Caki2 (cell line): ENCODE measurements around the gene PMEPA1. TPM values are rescaled to one million over a fixed set of nuclear protein-coding genes. Genes with fewer than 3 reads are reported as not detected.
"Not testable (repeated sequence)": the region's sequence is repeated elsewhere in the genome, so short reads cannot be mapped to it uniquely, and the experiment has no call there.

Source experiments
- DNase-seq: peaks from one replicate; pipeline ENCODE4 v3.0.0-alpha.2; 2015; ENCODE audit warnings: low read depth
- in situ Hi-C: cut with HindIII; loops from 2 replicates; pipeline ENCODE4 v1.10.0; 2016; ENCODE audit warnings: low sequenced_read_pairs, low pct_unique_long_range_greater_than_20kb, mixed read lengths
- total RNA-seq: library from RNA; depleted of rRNA; stranded (reverse); fragments of >200 nt; shearing (Covaris generic); gene quantifications from 2 replicates; pipeline ENCODE4 v1.2.3, GENCODE V29; 2014; ENCODE audit warnings: low replicate concordance

PMEPA1 gene
- total RNA-seq, 1 experiment from 2014 or later = 68.1 TPM

DNA sequence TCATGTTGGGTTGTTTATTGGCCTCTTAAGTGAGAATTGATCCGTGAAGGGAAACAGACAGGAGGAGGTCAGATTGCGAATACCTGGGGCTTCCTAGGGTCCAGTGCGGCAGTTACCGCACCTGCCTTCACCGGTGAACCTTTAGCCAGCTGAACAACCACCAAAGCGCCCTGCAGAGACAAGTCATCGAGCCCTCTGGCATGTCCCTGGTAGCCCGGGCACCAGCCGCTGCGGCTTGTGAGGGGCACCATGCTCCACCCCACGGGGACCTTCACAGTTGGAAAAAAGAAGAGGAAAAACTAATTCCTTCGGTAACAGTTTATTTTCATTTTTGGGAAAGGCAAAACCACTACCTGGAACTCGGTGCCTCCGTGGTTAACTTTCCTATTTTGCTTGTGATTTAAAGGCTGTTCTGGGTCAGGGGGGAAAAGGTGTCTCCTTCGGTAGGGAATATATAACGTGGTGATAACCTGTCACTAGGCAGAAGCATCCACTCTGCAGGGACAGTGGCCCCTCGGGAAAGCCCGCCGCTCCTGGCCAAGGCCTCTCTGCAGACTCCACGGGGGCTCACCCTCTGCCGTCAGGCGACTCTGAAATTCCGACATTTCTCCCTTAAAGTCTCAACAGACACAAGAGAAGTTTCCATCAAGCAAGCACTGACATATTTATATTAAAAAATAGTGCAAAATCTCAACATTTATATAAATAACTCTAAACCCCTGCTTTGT, 58.9 kb downstream of the PMEPA1 start:
- in situ Hi-C loops = no loop called here
- DNase-seq = no peak

DNA sequence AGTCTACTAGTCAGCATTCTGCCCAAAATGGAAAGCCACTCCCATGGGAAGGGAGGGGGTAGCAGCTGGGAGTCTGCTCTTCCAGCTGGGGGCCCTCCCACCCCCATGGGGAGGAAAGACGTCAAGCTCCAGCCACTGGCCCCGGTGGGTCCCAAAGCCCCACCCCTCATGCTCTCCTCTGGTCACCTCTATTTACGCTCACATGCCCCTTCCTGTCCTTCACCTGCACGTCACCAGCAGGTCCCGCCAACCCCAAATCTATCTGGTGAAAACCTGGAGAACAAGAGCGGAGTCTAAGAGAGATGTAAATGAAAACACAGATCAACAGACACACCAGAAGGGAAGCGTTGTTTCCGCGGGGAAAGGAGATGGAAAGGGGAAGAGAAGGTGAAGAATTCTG, 59.5 kb downstream of the PMEPA1 start:
- no peak for DNase-seq
- in situ Hi-C loops = no loop called here

- DNase-seq = no peak
- in situ Hi-C loops = loop anchor here (25.0 kb wide), 1 partner anchor 538 kb away; no protein-coding TSS in a partner anchor
These were observed 60.2 kb downstream of the PMEPA1 start for GRCh38 chr20:57649617-57650015.

- in situ Hi-C loops = loop anchor here (25.0 kb wide), 1 partner anchor 538 kb away; no protein-coding TSS in a partner anchor
- no peak for DNase-seq
These were observed 60.8 kb downstream of the PMEPA1 start for GRCh38 chr20:57648878-57649616.

GRCh38 chr20:57647933-57648785, 61.7 kb downstream of the PMEPA1 start:
- no peak for DNase-seq
- in situ Hi-C loops = loop anchor here (25.0 kb wide), 1 partner anchor 539 kb away; no protein-coding TSS in a partner anchor

DNA sequence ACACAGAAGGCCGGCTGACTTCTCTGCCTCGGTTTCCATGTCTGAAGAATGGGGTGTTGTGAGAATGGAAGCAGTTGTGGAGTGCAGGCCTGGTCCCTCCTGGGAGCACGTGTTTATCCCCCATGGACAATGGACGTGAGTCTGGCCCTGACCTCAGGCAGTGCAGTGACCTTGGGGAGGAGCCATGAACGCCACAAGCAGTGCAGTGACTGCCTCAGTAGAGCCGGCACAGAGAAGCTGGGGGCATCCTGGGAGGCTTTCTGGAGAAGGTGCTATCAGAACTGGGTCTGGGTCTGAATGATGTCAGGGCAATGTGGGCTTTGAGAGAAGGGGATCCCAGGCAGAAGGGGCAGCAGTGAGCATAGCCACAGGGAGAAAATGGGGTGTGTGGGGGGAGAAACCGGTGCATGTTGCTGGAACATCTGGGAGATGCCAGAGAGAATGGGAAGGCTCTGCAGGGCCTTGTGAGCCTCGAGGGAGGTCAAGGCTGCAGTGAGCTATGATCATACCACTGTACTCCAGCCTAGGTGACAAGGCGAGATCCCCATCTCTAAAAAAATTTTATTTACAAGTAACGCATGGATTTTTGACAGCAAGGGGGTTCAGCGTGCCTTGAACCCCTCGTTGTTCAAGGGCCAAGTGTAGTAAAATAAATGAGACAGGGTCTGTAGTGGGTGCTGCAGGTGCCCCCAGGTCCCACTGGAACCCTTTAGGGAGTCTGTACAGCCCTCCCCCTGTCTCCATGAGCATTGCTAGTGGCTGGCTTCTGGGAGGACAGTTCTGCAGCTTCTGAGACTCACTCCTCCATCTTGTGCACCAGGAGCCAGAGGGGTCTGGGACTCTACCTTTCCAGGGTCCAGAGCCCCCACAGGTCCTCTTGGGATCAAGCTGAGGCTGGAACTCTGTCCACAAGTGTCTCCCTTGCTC, 62.5 kb downstream of the PMEPA1 start:
- in situ Hi-C loops = loop anchor here (25.0 kb wide), 1 partner anchor 540 kb away; no protein-coding TSS in a partner anchor
- no peak for DNase-seq

DNA sequence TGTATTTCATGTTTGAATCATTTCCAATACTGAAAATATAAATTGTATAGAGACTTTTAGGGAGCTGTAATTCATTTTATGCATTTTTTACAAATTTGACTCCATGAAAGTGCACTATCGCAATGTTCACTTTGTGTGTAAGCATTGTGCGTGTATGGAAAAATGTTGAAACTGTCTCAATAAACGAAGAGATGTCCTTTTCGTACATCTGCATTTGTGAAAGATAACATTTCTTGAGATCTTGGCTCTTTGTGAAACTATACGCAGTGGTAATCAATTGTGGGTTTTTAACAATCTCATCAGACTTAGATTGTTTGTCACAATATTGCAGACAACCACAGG, 70.9 kb downstream of the PMEPA1 start:
- in situ Hi-C loops = loop anchor here (25.0 kb wide), 1 partner anchor 548 kb away; no protein-coding TSS in a partner anchor
- DNase-seq = no peak

DNA sequence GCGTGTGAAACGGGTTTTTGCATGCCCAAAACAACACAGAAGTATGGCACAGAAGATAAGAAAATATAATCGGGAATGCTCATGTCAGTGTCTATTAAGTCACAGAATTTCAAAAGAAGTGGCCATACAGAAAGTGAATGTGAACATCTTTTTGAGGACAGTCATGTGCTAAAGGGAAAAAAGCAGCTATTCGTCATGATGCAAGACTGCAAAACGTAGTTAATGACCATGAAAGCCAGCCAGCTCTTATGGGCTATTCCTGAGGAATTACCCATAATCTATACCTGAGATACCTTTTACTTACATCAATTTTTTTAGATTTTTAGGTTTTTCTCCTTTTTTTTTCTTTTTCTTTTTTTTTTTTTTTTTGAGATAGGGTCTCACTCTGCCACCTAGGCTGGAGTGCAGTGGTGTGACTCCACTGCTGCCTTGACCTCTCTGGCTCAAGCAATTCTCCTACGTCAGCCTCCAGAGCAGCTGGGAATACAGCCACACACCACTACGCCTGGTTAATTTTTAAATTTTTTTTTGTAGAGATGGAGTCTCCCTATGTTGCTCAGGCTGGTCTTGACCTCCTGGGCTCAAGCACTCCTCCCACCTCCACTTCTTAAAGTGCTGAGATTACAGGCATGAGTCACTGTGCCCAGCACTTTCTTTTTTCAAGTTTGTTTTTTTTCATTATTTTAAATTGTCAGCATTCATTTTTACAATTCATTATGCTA, 71.5 kb downstream of the PMEPA1 start:
- DNase-seq = peak; percentile 96
- in situ Hi-C loops = loop anchor here (25.0 kb wide), 1 partner anchor 549 kb away; no protein-coding TSS in a partner anchor

- DNase-seq = no peak
- in situ Hi-C loops = loop anchor here (25.0 kb wide), 1 partner anchor 553 kb away; no protein-coding TSS in a partner anchor
These were observed 75.8 kb downstream of the PMEPA1 start for GRCh38 chr20:57633945-57634491.

- DNase-seq = no peak
- in situ Hi-C loops = loop anchor here (25.0 kb wide), 1 partner anchor 555 kb away; no protein-coding TSS in a partner anchor
These were observed 77.5 kb downstream of the PMEPA1 start for GRCh38 chr20:57632286-57632685.

GRCh38 chr20:57630061-57630460, 79.8 kb downstream of the PMEPA1 start:
- in situ Hi-C loops = loop anchor here (25.0 kb wide), 1 partner anchor 557 kb away; no protein-coding TSS in a partner anchor
- no peak for DNase-seq

GRCh38 chr20:57629491-57629901, 80.3 kb downstream of the PMEPA1 start:
- in situ Hi-C loops = loop anchor here (25.0 kb wide), 1 partner anchor 558 kb away; no protein-coding TSS in a partner anchor
- DNase-seq = not testable (repeated sequence)

GRCh38 chr20:57628962-57629308, 80.9 kb downstream of the PMEPA1 start:
- in situ Hi-C loops = loop anchor here (25.0 kb wide), 1 partner anchor 558 kb away; no protein-coding TSS in a partner anchor
- DNase-seq = not testable (repeated sequence)

- in situ Hi-C loops = loop anchor here (25.0 kb wide), 1 partner anchor 559 kb away; no protein-coding TSS in a partner anchor
- no peak for DNase-seq
These were observed 81.5 kb downstream of the PMEPA1 start for GRCh38 chr20:57628047-57628961.

GRCh38 chr20:57627339-57627738, 82.5 kb downstream of the PMEPA1 start:
- DNase-seq = no peak
- in situ Hi-C loops = loop anchor here (25.0 kb wide), 1 partner anchor 560 kb away; no protein-coding TSS in a partner anchor
